ENCODE measurements around the gene LRRC1.

The LRRC1 gene

DNA sequence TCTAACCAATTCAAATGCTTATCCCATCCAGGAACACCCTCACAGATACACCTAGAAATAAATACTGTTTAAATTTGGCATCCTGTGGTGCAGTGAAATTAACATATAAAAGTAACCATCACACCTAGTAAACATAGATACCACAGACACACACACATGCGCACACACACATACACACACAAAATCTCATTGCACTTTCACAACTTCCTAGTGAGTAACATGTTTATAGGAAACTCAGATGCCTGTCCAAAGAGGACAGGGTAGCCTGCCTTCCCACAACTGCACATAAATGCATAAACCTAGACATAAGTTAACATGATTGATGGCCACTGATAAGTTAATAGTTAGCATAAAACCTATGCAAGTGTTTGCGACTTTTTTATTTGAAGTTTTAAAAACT is 56.8 kb downstream of the LRRC1 start:
- DNase-seq, result no peak

DNA sequence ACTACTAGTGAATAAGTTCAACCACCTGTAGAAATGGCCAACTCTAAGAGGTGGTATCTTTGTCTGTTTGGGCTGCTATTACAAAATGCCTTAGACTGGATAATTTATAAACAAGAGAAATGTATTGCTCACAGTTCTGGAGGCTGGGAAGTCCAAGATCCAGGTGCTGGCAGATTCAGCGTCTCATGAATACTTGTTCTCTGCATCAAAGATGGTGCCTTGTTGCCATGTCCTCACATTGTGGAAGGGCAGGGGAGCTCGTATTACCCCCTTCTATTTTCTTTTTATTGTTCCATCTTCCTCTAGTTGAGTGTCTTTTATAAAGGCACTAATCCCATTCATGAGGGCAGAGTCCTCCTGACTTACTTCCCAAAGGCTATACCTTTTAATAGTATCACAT is 58.0 kb downstream of the LRRC1 start:
- no peak for DNase-seq

- DNase-seq, result no peak
Measured at GRCh38 chr6:53854843-53855567, 60.2 kb downstream of the LRRC1 start.

- DNase-seq, result no peak
Measured at GRCh38 chr6:53855940-53856339, 61.1 kb downstream of the LRRC1 start.

GRCh38 chr6:53857318-53858094 is 62.7 kb downstream of the LRRC1 start:
- DNase-seq, result no peak

GRCh38 chr6:53858196-53858595 is 63.4 kb downstream of the LRRC1 start:
- DNase-seq, result no peak

GRCh38 chr6:53858913-53859312 is 64.1 kb downstream of the LRRC1 start:
- no peak for DNase-seq

- no peak for DNase-seq
Measured at GRCh38 chr6:53860511-53860910, 65.7 kb downstream of the LRRC1 start.

- DNase-seq, result no peak
Measured at GRCh38 chr6:53861518-53861917, 66.7 kb downstream of the LRRC1 start.

DNA sequence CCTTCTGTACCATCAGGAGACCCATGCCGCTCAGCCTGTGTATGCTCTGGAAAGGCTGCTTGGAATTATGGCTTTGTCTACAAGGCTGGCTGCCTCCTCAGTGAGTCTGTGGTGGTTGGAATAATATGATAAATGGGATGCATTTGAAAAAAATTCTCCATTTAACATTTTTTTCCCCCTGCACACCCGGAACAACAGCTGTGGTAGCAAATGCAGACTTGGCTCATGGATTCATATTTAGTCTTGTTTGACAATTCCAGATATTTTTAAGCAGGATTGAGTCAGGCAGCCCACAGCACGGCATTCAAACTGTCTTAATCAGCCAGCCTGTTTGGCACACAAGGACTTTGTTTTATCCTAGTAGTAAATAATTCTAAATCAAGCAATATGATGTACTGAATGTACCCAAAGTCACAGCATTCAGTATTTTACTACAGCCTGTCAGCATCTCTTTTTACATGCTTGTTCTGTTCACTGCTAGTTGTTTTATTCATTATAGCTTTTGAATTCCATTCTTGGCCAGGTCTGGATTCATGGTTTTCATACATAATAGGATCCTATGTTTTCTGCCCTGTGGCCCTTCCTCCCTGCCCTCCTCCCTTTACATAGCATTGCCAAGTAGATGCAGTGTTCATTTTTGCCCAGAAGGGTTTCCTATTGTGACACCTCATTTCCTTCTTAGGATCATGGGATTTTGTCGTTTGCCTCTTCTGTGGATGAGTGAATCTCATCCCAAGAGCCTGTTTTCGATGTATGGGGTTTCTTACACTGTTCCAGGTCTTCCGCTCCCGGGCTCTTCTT is 68.1 kb downstream of the LRRC1 start:
- no peak for DNase-seq

GRCh38 chr6:53864781-53865180 is 70.0 kb downstream of the LRRC1 start:
- DNase-seq, result no peak

GRCh38 chr6:53866226-53866625 is 71.4 kb downstream of the LRRC1 start:
- DNase-seq, result no peak

DNA sequence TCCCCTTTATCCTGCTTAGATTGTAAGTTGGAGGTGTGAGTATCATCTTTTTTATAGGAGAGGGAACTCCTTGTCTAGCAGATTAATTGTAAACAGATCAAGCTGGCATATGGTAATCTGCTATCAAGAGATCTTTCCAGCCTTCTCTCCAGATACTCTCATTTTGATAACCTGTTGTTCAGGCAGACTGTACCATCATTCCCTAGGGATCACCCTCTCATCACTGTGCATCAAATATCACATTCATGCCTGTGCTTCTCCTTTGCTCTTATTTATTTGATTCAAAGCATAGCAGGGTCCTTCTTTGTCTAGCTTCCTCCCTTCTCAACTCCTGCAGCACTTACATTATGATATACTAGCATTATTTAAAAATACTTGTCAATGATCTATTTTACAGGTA is 73.8 kb downstream of the LRRC1 start:
- DNase-seq, result no peak

- no peak for DNase-seq
Measured at GRCh38 chr6:53869964-53870363, 75.2 kb downstream of the LRRC1 start.

DNA sequence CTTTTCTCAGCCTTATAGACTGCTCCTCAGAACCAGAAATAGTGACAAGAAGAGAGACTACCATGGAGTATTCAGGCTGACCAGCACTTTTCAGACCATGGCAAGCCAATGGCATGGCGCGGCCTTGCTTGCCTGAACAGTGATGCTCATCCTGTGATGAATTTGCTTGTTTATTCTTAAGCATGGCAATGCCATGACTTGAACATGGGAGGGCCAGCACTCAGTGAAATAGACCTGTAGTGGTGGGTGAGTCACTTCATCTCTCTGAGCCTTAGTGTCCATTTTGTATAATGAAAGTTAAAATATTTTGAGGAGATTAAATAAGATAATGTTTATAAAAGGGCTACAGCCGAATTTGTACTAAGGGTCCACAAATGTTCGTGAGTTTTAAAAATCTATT is 79.1 kb downstream of the LRRC1 start:
- no peak for DNase-seq

- DNase-seq, result no peak
Measured at GRCh38 chr6:53874964-53875363, 80.2 kb downstream of the LRRC1 start.

GRCh38 chr6:53877151-53877550 is 82.3 kb downstream of the LRRC1 start:
- DNase-seq, result no peak

GRCh38 chr6:53878808-53879207 is 84.0 kb downstream of the LRRC1 start:
- DNase-seq, result no peak

GRCh38 chr6:53879608-53880007 is 84.8 kb downstream of the LRRC1 start:
- no peak for DNase-seq

- DNase-seq, result no peak
Measured at GRCh38 chr6:53887316-53887715, 92.5 kb downstream of the LRRC1 start.

GRCh38 chr6:53888931-53889330 is 94.1 kb downstream of the LRRC1 start:
- no peak for DNase-seq

DNA sequence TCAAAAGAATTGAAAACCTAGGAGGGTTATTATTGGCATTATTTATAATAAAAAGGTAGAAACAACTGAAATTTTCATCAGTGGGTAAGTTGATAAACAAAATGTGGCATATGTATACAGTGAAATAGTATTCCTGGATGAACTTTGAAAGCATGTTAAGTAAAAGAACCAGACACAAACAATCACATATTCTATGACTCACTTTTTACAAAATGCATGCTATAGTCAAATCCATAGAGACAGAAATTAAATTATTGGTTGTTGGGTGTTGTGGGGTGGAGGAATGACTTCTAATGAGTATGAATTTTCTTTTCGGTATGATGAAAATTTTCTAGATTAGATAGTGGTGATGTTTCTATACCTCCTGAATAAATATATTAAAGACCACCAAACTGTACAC is 94.6 kb downstream of the LRRC1 start:
- no peak for DNase-seq

- no peak for DNase-seq
Measured at GRCh38 chr6:53892707-53893106, 97.9 kb downstream of the LRRC1 start.

GRCh38 chr6:53894091-53894490 is 99.3 kb downstream of the LRRC1 start:
- DNase-seq, result peak; percentile 25

Measured in stimulated activated naive CD4-positive, alpha-beta T cell treated with Interleukin-2 at 50 U/mL for 16 hours (primary cell).